Upper lobe of left lung (tissue), 6 donors: ENCODE measurements around the gene ANKRD66. TPM values are rescaled to one million over a fixed set of nuclear protein-coding genes. Genes with fewer than 3 reads are reported as not detected.
A peak's percentile ranks its signal among the peaks of the same experiment; 100 is the strongest.
"Not testable (repeated sequence)": the region's sequence is repeated elsewhere in the genome, so short reads cannot be mapped to it uniquely, and the experiment has no call there.

Experiments used
- ATAC-seq, 2 donors: fragments of 200-7000 bp; cut with Tn5 transposase; one replicate each; pipeline ENCODE4 v1.9.1; 2022; ENCODE audit warnings: mild to moderate bottlenecking in 2 of 2, moderate library complexity in 2 of 2; ENCODE audit not compliant: low FRiP score in 2 of 2
- DNase-seq, 2 donors: peaks; one replicate each; pipeline ENCODE4 v3.0.0-alpha.2; 2019 to 2020
- H3K27ac ChIP-seq, 4 donors: fragments of 200-600 bp; sonication (generic); one replicate each; pipeline ENCODE4 v1.5.1; 2016 to 2019
- H3K27me3 ChIP-seq, 4 donors: fragments of 200-600 bp; sonication (generic); one replicate each; pipeline ENCODE4 v1.5.1; 2017 to 2019
- H3K36me3 ChIP-seq, 4 donors: fragments of 200-600 bp; sonication (generic); one replicate each; pipeline ENCODE4 v1.5.1; 2016 to 2019
- H3K4me1 ChIP-seq, 4 donors: fragments of 200-600 bp; sonication (generic); one replicate each; pipeline ENCODE4 v1.5.1; 2018 to 2019
- H3K4me3 ChIP-seq, 4 donors: fragments of 200-600 bp; sonication (generic); one replicate each; pipeline ENCODE4 v1.5.1; 2017 to 2019; ENCODE audit warnings: mild to moderate bottlenecking in 2 of 4, moderate library complexity in 1 of 4
- H3K9me3 ChIP-seq, 4 donors: fragments of 200-600 bp; sonication (generic); one replicate each; pipeline ENCODE4 v1.5.1; 2018 to 2019
- EP300 ChIP-seq, 4 donors: sonication (generic); formaldehyde crosslinking; IDR thresholded peaks; one replicate each; pipeline ENCODE4 v1.5.1; 2017; ENCODE audit warnings: antibody characterized with exemption in 4 of 4, control low read depth in 2 of 4
- POLR2A ChIP-seq, 4 donors: fragments of 450-650 bp; IDR thresholded peaks; one replicate each; pipeline ENCODE4 v1.5.1; 2016 to 2017; ENCODE audit warnings: antibody characterized with exemption in 4 of 4, mild to moderate bottlenecking in 2 of 4
- POLR2AphosphoS5 ChIP-seq, 2 donors: sonication (generic); formaldehyde crosslinking; IDR thresholded peaks; one replicate each; pipeline ENCODE4 v1.5.1; 2017; ENCODE audit warnings: antibody characterized with exemption in 2 of 2
- WGBS, 2 donors: methylation state at CpG; one replicate each; pipeline ENCODE4 v1.1.5; 2017 to 2018; 5-methylcytosine and 5-hydroxymethylcytosine counted together
- total RNA-seq, 6 donors: library from RNA; depleted of rRNA in 4 of 6; stranded (reverse); fragments of >200 nt in 4 of 6; gene quantifications; one replicate each; pipeline versions ENCODE4 v1.1.0 to v1.2.1, GENCODE V29; 2016 to 2021
- TF ChIP-seq, protein P1 (sequence below), 6 experiments: fragments of 450-650 bp in 4 of 6; fragments of 200-600 bp in 2 of 6; sonication (generic) in 2 of 6; IDR thresholded peaks; one replicate each; pipeline ENCODE4 v1.5.1; 2016 to 2019; ENCODE audit warnings: antibody characterized with exemption in 6 of 6
- donor health status: DM: no; HTN: no; CAD: no; lungs with moderate emphysema.
- donor health status: DM: no; HTN: yes; CAD: no; lungs with severe emphysema.

The ANKRD66 gene
- total RNA-seq, 6 donors from 2014 or later, result 2.1 to 15.7 (median 2.7) TPM; not detected in 2

- Histone ChIP-seq H3K27ac (no peak overlapping the region), H3K4me3 (no peak overlapping the region), H3K27me3 (peaks cover 0 to 3% (median 0%) of the 10 kb centered on the region in 4 donors), H3K9me3 (no peaks in the 10 kb centered on the region), H3K4me1 (no peaks in the 10 kb centered on the region), H3K36me3 (no peaks in the 10 kb centered on the region)
- ATAC-seq (no peak), DNase-seq (no peak)
- no peak for TF ChIP-seq POLR2A (IDR thresholded peaks at IDR 0.05)
- 89 to 97% methylated on average over 2 of the region's 2 CpGs for WGBS, 2 donors
Measured at GRCh38 chr6:46741482-46741881, 5.3 kb upstream of the ANKRD66 start.

DNA sequence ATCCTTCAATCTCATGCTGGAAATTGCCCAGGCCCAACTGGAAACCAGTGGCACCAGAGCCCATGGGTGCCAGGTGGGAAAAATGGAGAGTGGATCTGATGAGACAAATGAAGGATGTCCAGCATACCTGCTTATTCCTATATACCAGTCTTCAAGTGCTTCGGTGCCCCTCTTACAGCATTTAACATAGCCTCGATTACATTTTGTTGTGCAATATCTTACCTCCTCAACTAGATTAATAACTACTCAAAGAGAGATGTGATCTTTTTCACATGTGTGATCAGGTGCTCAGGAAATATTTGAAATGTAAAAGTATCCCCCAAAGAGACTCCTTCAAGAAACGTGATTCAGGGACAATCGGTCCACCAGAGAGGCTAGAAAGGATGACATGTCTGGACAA lies 4.8 kb upstream of the ANKRD66 start:
- Histone ChIP-seq H3K27me3 (peaks cover 0 to 3% (median 0%) of the 10 kb centered on the region in 4 donors), H3K27ac (no peak overlapping the region), H3K4me3 (no peak overlapping the region), H3K4me1 (no peaks in the 10 kb centered on the region), H3K36me3 (no peaks in the 10 kb centered on the region), H3K9me3 (no peaks in the 10 kb centered on the region)
- DNase-seq (no peak), ATAC-seq (no peak)
- TF ChIP-seq, protein P1, sequence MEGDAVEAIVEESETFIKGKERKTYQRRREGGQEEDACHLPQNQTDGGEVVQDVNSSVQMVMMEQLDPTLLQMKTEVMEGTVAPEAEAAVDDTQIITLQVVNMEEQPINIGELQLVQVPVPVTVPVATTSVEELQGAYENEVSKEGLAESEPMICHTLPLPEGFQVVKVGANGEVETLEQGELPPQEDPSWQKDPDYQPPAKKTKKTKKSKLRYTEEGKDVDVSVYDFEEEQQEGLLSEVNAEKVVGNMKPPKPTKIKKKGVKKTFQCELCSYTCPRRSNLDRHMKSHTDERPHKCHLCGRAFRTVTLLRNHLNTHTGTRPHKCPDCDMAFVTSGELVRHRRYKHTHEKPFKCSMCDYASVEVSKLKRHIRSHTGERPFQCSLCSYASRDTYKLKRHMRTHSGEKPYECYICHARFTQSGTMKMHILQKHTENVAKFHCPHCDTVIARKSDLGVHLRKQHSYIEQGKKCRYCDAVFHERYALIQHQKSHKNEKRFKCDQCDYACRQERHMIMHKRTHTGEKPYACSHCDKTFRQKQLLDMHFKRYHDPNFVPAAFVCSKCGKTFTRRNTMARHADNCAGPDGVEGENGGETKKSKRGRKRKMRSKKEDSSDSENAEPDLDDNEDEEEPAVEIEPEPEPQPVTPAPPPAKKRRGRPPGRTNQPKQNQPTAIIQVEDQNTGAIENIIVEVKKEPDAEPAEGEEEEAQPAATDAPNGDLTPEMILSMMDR (IDR thresholded peaks at IDR 0.05), result no peak
- TF ChIP-seq POLR2AphosphoS5 (IDR thresholded peaks at IDR 0.05), result no peak
- TF ChIP-seq EP300 (IDR thresholded peaks at IDR 0.05), result no peak
- no peak for TF ChIP-seq POLR2A (IDR thresholded peaks at IDR 0.05)
- WGBS, 2 donors, result 93 to 94% methylated on average over 4 of the region's 4 CpGs

DNA sequence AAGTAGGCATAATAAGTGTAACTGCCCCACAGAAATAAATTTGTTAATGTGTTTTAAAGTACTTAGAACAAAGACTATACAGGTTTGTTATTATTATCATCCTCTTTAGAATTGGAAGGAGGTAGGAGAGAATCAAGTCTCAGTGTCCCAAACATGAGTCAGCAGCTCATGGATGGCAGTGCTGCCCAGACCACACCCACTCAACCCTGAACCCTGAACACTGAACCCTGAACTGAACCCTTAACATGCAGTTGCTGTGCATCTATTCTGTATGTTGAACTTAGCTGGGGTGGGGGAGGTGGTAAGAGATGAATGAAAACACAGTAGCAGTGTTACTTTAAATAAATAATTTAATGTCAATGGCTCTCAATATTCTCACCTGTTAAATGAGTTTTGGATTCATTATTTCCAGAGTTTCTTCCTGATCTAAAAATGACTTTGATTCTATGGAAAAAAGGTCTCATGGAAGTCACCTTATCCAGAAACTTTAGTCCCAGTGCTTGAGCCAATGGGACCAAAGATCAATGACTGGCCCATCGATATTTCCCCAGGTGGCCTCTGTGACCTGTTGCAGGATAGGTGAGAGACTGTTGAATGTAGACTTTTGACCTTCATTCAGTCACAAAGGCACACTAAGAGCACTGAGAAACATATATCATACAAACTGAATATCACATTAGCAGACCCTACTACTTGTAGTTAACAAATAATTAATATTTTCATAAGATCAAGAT lies 3.1 kb upstream of the ANKRD66 start:
- no peak for DNase-seq
- Histone ChIP-seq H3K36me3 (no peaks in the 10 kb centered on the region), H3K27ac (no peak overlapping the region), H3K27me3 (no peaks in the 10 kb centered on the region), H3K9me3 (no peaks in the 10 kb centered on the region), H3K4me1 (no peaks in the 10 kb centered on the region), H3K4me3 (no peak overlapping the region)
- 77 to 80% methylated on average over 1 of the region's 1 CpG for WGBS, 2 donors
- ATAC-seq, result no peak
- no peak for TF ChIP-seq POLR2AphosphoS5 (IDR thresholded peaks at IDR 0.05)

- H3K4me1 ChIP-seq, H3K4me3 ChIP-seq, H3K9me3 ChIP-seq, DNase-seq, H3K36me3 ChIP-seq, H3K27me3 ChIP-seq, H3K27ac ChIP-seq, ATAC-seq: not testable (repeated sequence)
- WGBS, 2 donors, result 77 to 84% methylated on average over 3 of the region's 3 CpGs
Measured at GRCh38 chr6:46744159-46744725, 2.5 kb upstream of the ANKRD66 start.

- WGBS, 2 donors, result 66 to 68% methylated on average over 2 of the region's 2 CpGs
- H3K27me3 ChIP-seq, result no peaks in the 10 kb centered on the region
- TF ChIP-seq, protein P1 (IDR thresholded peaks at IDR 0.05), result no peak
- TF ChIP-seq POLR2A (IDR thresholded peaks at IDR 0.05) (no peak), POLR2AphosphoS5 (IDR thresholded peaks at IDR 0.05) (no peak), EP300 (IDR thresholded peaks at IDR 0.05) (no peak)
Measured at GRCh38 chr6:46745973-46746372, 760 bp upstream of the ANKRD66 start.

DNA sequence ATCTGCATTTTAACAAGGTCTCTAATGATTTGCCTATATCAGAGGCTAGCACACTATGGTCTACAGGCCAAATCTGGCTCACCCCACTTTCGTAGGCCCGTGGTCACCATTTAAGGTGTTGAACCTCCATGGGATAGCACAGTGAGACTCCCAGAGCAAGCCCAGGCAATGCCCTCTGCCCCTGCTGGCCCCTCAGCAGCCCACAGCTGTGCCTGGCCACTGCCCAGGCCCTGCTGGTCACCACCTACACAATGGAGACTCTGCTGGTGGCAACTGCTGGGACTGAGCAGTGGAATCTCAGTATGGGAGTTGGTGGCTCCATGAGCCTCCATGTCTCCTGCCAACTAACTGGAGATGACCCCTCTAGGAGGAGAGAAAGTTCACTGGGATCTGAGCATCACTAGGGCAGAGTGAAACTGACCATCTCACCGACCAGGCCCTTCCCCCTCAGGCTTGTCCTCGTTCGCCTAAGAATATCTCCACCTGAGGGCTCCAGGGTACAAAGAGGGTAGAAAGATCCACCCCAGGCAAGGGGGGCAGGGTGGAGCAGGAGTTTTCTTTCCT lies 2.3 kb downstream of the ANKRD66 start:
- no peak for TF ChIP-seq POLR2A (IDR thresholded peaks at IDR 0.05)
- Histone ChIP-seq H3K4me1 (no peaks in the 10 kb centered on the region), H3K36me3 (no peaks in the 10 kb centered on the region), H3K4me3 (no peak overlapping the region), H3K27ac (no peak overlapping the region), H3K9me3 (no peaks in the 10 kb centered on the region), H3K27me3 (no peaks in the 10 kb centered on the region)
- WGBS, 2 donors, result 96 to 97% methylated on average over 3 to 5 of the region's 5 CpGs
- DNase-seq (peak in 1 of 2 donors; percentile 34), ATAC-seq (no peak)

More at GRCh38 chr6:46745973-46746372, 760 bp upstream of the ANKRD66 start:
- no peak overlapping the region for H3K27ac ChIP-seq
- no peak for ATAC-seq
- DNase-seq, result no peak
- H3K4me3 ChIP-seq, result no peak overlapping the region
- H3K9me3 ChIP-seq, result no peaks in the 10 kb centered on the region
- no peaks in the 10 kb centered on the region for H3K36me3 ChIP-seq
- no peaks in the 10 kb centered on the region for H3K4me1 ChIP-seq
